Measurements from ENCODE around the gene PFKFB3. TPM values are rescaled to one million over a fixed set of nuclear protein-coding genes. Genes with fewer than 3 reads are reported as not detected.

PFKFB3 gene
- total RNA-seq, 2 donors from 2014 or later, result 31.2 to 34.5 TPM

GRCh38 chr10:6154566-6154965, 48.2 kb upstream of the PFKFB3 start:
- peaks cover 12% of the 10 kb centered on the region for H3K4me1 Mint-ChIP-seq
- H3K4me1 ChIP-seq (ENCODE audit: control insufficient read depth, insufficient read depth, low read length), result no peaks in the 10 kb centered on the region

GRCh38 chr10:6158276-6158675, 44.5 kb upstream of the PFKFB3 start:
- H3K36me3 ChIP-seq (ENCODE audit: control insufficient read depth, insufficient read depth, low read length), result no peaks in the 10 kb centered on the region
- no peaks in the 10 kb centered on the region for H3K9me3 ChIP-seq (ENCODE audit: control insufficient read depth, low read length)
- H3K36me3 Mint-ChIP-seq (ENCODE audit: low read depth), result no peaks in the 10 kb centered on the region
- no peaks in the 10 kb centered on the region for H3K9me3 Mint-ChIP-seq
- no peaks in the 10 kb centered on the region for H3K27me3 ChIP-seq (ENCODE audit: control insufficient read depth, insufficient read depth, low read length, poor library complexity, severe bottlenecking)
- WGBS, 2 experiments (ENCODE audit: insufficient coverage in 1 of 2, insufficient read length in 1 of 2), result 97 to 98% methylated on average over 7 of the region's 7 CpGs
- H3K27ac Mint-ChIP-seq, result no peak overlapping the region
- DNase-seq, result no peak
- no peak overlapping the region for H3K4me3 ChIP-seq (ENCODE audit: low read length)
- H3K9ac ChIP-seq (ENCODE audit: extremely low read depth, low read length, poor library complexity, severe bottlenecking), result no peak overlapping the region
- H3K4me1 Mint-ChIP-seq, result peaks cover 6% of the 10 kb centered on the region
- no peak overlapping the region for H3K27ac ChIP-seq (ENCODE audit: low read depth, low read length)
- H3K27me3 Mint-ChIP-seq (ENCODE audit: insufficient read depth), result no peaks in the 10 kb centered on the region
- H3K4me1 ChIP-seq (ENCODE audit: control insufficient read depth, insufficient read depth, low read length), result no peaks in the 10 kb centered on the region
- no peak overlapping the region for H3K4me3 Mint-ChIP-seq
- TF ChIP-seq, protein P1, sequence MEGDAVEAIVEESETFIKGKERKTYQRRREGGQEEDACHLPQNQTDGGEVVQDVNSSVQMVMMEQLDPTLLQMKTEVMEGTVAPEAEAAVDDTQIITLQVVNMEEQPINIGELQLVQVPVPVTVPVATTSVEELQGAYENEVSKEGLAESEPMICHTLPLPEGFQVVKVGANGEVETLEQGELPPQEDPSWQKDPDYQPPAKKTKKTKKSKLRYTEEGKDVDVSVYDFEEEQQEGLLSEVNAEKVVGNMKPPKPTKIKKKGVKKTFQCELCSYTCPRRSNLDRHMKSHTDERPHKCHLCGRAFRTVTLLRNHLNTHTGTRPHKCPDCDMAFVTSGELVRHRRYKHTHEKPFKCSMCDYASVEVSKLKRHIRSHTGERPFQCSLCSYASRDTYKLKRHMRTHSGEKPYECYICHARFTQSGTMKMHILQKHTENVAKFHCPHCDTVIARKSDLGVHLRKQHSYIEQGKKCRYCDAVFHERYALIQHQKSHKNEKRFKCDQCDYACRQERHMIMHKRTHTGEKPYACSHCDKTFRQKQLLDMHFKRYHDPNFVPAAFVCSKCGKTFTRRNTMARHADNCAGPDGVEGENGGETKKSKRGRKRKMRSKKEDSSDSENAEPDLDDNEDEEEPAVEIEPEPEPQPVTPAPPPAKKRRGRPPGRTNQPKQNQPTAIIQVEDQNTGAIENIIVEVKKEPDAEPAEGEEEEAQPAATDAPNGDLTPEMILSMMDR (conservative IDR thresholded peaks at IDR 0.05), result no peak

More at GRCh38 chr10:6154566-6154965, 48.2 kb upstream of the PFKFB3 start:
- no peak overlapping the region for H3K27ac ChIP-seq (ENCODE audit: low read depth, low read length)
- DNase-seq, result no peak
- Mint-ChIP-seq H3K27me3 (ENCODE audit: insufficient read depth) (no peaks in the 10 kb centered on the region), H3K9me3 (no peaks in the 10 kb centered on the region), H3K27ac (no peak overlapping the region), H3K36me3 (ENCODE audit: low read depth) (peaks cover 4% of the 10 kb centered on the region), H3K4me3 (no peak overlapping the region)
- no peaks in the 10 kb centered on the region for H3K27me3 ChIP-seq (ENCODE audit: control insufficient read depth, insufficient read depth, low read length, poor library complexity, severe bottlenecking)
- no peaks in the 10 kb centered on the region for H3K36me3 ChIP-seq (ENCODE audit: control insufficient read depth, insufficient read depth, low read length)
- no peak overlapping the region for H3K4me3 ChIP-seq (ENCODE audit: low read length)
- no peaks in the 10 kb centered on the region for H3K9me3 ChIP-seq (ENCODE audit: control insufficient read depth, low read length)
- H3K9ac ChIP-seq (ENCODE audit: extremely low read depth, low read length, poor library complexity, severe bottlenecking), result no peak overlapping the region
- TF ChIP-seq, protein P1 (conservative IDR thresholded peaks at IDR 0.05), result no peak
- 89 to 93% methylated on average over 13 to 14 of the region's 14 CpGs for WGBS, 2 experiments (ENCODE audit: insufficient coverage in 1 of 2, insufficient read length in 1 of 2)

DNA sequence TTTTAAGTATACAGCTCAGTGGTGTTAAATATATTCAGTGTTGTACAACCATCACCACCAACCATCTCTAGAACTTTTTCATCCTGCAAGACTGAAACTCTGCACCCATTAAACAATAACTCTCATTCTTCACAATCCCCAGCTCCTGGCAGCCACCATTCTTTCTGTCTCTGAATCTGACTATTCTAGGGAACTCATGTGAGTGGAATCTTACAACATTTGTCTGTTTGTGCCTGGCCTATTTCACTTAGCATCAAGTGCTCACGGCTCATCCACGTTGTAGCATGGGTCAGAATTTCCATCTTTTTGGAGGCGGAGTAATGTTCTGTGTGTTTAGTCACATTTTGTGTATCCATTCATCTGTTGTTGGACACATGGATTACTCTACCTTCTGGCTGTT, 40.8 kb upstream of the PFKFB3 start:
- no peaks in the 10 kb centered on the region for H3K36me3 ChIP-seq (ENCODE audit: control insufficient read depth, insufficient read depth, low read length)
- peaks cover 6% of the 10 kb centered on the region for H3K4me1 ChIP-seq (ENCODE audit: control insufficient read depth, insufficient read depth, low read length)
- Mint-ChIP-seq H3K9me3 (no peaks in the 10 kb centered on the region), H3K4me1 (peaks cover 25% of the 10 kb centered on the region), H3K27ac (no peak overlapping the region), H3K27me3 (ENCODE audit: insufficient read depth) (no peaks in the 10 kb centered on the region), H3K4me3 (no peak overlapping the region), H3K36me3 (ENCODE audit: low read depth) (peaks cover 4% of the 10 kb centered on the region)
- WGBS, 2 experiments (ENCODE audit: insufficient coverage in 1 of 2, insufficient read length in 1 of 2), result 97 to 100% methylated on average over 3 of the region's 3 CpGs
- H3K9me3 ChIP-seq (ENCODE audit: control insufficient read depth, low read length), result no peaks in the 10 kb centered on the region
- H3K4me3 ChIP-seq (ENCODE audit: low read length), result no peak overlapping the region
- TF ChIP-seq, protein P1 (conservative IDR thresholded peaks at IDR 0.05), result no peak
- no peak overlapping the region for H3K27ac ChIP-seq (ENCODE audit: low read depth, low read length)
- H3K27me3 ChIP-seq (ENCODE audit: control insufficient read depth, insufficient read depth, low read length, poor library complexity, severe bottlenecking), result no peaks in the 10 kb centered on the region
- DNase-seq, result no peak
- no peak overlapping the region for H3K9ac ChIP-seq (ENCODE audit: extremely low read depth, low read length, poor library complexity, severe bottlenecking)
